Activated CD4-positive, CD25-positive, alpha-beta regulatory T cell (primary cell): ENCODE measurements around the gene GNL3.
A peak's percentile ranks its signal among the peaks of the same experiment; 100 is the strongest.
"Not testable (repeated sequence)": the region's sequence is repeated elsewhere in the genome, so short reads cannot be mapped to it uniquely, and the experiment has no call there.

Source experiments
- DNase-seq, 4 experiments: peaks; one replicate each; lab custom pipeline; 2025; lab: John Stamatoyannopoulos, UW

Gene GNL3, protein sequence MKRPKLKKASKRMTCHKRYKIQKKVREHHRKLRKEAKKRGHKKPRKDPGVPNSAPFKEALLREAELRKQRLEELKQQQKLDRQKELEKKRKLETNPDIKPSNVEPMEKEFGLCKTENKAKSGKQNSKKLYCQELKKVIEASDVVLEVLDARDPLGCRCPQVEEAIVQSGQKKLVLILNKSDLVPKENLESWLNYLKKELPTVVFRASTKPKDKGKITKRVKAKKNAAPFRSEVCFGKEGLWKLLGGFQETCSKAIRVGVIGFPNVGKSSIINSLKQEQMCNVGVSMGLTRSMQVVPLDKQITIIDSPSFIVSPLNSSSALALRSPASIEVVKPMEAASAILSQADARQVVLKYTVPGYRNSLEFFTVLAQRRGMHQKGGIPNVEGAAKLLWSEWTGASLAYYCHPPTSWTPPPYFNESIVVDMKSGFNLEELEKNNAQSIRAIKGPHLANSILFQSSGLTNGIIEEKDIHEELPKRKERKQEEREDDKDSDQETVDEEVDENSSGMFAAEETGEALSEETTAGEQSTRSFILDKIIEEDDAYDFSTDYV

GRCh38 chr3:52685709-52686691 is at the start of gene GNL3, which contains the start of gene PBRM1:
Gene GNL3, plus strand, starts transcription at chr3:52686032. Its CDS starts 61 bp downstream, at chr3:52686093.
Gene PBRM1, minus strand, starts transcription at chr3:52685913.
- DNase-seq: peak; percentile 82 to 88 (median 86)

- no peak for DNase-seq
Observed at GRCh38 chr3:52636673-52637072, 49.2 kb upstream of the GNL3 start.

GRCh38 chr3:52645549-52645948 is 40.3 kb upstream of the GNL3 start:
- no peak for DNase-seq

- DNase-seq: no peak
Observed at GRCh38 chr3:52649461-52650210, 36.2 kb upstream of the GNL3 start.

DNA sequence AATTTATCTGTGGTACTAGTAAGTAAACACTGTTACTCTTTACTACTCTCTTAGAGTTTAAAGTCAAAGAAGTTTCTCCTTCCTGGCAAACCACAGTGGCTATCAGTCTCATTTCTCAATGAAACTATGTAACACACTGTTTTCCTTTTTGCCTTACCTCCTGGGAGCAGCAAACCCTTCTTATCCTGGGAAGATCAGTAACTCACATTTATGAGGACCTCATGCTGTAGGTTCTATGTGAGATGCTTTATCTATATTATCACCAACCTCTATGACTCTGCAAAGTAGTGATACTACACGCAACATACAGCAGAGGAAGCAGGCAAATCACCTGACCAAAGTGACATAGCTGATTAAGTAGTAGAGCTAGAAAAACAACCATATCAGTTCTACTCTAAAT is 35.4 kb upstream of the GNL3 start:
- DNase-seq: no peak

GRCh38 chr3:52651592-52651991 is 34.2 kb upstream of the GNL3 start:
- DNase-seq: no peak

- DNase-seq: no peak
Observed at GRCh38 chr3:52655895-52656294, 29.9 kb upstream of the GNL3 start.

- DNase-seq: no peak
Observed at GRCh38 chr3:52660046-52660445, 25.8 kb upstream of the GNL3 start.

- no peak for DNase-seq
Observed at GRCh38 chr3:52663098-52663497, 22.7 kb upstream of the GNL3 start.

DNA sequence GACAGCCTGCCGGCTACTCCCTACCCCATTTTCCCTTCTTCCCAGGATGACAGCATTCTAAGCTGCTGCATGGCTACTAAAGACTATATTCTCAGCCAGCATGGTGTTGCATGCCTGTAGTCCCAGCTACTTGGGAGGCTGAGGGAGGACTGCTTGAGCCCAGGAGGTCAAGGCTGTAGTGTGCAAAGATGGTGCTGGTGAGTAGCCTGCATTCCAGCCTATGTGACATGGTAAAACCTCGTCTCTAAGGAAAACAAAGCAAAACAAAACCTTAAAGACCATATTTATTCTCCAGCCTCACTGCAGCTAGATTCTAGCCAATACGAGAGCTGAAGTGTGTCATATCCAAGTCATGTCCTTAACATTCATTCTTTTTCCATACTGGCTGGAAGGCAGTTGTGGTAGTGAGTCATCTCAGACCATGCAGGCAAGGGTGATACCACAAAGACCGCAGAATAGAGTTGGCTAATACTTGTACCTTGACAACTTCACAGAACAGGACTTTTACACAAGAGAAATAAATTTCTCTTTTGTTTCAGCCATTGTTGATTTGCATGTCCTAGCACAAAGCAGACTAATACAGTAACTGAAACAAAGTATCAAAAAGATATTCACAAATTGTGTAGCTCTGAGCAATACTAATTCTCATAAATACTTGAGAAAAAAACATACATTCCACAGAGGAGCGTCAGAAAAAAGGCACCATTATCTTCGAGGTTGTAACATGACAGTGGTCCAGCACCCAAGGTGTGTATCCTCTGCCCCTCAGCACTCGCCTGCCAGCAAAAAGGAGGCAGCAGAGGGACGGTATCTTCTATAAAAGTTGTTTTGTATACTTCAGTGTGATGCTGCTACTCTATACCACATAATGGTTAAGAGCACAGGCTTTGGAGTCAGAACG is 15.0 kb upstream of the GNL3 start:
- DNase-seq: no peak

DNA sequence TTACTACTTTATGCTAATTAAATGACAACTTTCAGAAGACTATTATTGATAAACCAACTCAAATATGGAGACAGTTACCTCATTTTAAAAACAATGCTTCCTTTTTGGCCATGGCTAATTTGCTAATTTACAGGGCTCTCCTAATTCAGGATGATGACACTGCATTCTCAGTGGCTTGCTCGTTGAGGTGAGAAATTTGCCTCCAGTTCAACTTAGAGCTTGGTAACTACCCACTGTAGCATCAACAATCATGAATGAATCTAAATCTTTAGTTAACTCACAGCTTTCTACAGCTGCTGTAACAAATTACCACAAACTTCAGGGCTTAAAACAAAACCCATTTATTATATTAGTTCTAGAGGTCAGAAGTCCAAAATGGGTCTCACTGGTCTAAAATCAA is 14.2 kb upstream of the GNL3 start:
- DNase-seq: no peak

DNA sequence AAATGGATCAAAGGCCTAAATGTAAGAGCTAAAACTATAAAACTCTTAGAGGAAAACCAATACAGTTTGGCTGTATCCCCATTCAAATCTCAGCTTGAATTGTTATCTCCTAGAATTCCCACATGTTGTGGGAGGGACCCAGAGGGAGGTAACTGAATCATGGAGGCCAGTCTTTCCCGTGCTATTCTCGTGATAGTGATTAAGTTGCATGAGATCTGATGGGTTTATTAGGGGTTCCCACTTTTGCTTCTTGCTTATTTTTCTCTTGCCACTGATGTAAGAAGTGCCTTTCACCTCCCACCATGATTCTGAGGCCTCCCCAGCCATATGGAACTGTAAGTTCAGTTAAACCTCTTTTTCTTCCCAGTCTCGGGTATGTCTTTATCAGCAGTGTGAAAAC is 9.6 kb upstream of the GNL3 start:
- not testable (repeated sequence) for DNase-seq

DNA sequence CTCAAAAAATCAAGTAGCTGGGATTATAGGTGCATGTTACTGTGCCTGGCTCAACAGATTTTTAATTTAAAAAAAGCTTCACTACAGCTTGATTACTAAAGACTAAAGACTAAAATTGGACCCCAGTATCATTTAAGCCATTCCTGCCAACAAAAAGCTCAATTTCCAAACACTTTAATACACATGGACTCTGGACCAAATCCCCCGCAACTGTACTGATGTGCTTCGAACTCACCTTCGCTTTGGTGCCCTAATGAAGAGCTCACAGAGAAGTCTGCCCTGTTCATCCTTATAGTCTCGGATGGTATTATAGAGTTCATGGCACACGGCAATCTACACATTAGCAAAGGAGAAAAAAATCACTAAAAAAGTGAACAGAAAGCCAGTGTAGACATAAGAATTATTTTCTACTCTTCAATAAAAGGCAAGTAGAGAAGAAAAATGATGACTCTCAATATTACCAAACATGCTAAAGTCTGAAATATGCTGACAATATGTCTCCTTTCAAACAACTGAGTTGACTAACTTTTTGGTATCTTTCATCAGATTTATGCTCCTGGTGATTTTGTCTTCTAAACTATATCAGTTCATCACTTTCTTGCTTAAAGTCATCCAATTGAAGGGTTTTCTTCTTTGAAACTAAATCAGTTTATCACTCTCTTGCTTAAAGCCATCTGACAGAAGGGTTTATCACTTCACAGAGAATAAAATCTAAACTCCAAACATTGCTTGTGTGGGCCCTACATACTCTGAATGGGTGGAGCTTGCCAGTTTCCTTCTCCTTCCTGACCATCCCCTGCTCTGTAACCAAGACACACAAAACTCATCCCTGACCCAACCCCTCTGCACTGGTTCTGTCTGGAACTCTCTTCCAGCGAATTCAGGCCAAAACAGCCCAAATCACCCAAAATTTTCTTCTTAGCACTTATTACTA is 7.3 kb upstream of the GNL3 start:
- no peak for DNase-seq

- DNase-seq: no peak
Observed at GRCh38 chr3:52679199-52679538, 6.7 kb upstream of the GNL3 start.

DNA sequence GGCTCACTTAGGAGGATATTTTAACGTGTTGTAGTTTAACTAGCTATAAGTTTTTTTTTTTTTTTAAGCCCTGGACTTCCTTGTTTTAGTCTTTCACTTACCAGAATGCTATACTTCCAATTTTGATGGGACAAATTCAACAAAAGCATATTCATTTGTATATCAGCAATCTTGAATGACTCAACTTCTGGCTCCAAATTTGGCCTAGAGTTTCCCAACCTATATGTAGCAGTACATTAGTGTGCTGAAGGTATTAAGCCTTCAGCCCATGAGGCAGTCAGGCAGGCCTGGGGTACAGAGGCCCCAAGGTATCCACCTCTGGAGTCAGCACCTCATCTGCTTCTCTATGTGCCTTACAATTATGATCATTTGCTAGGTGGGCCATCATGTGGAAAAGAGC is 6.0 kb upstream of the GNL3 start:
- DNase-seq: no peak

- DNase-seq: no peak
Observed at GRCh38 chr3:52681596-52681995, 4.2 kb upstream of the GNL3 start.

GRCh38 chr3:52682016-52682415 is 3.8 kb upstream of the GNL3 start:
- DNase-seq: no peak

DNA sequence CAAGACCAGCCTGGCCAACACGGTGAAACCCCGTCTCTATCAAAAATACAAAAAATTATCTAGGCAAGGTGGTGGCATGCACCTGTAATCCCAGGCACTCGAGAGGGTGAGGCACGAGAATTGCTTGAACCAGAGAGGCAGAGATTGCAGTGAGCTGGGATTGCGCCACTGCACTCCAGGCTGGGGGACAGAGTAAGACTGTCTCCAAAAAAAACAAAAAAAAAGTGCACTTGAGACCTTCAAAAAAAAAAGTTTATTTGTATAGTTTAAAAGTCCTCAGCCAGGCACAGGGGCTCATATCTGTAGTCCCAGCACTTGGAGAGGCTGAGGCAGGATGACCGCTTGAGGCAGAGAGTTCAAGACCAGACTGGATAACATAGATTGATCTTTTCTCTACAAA is 2.2 kb upstream of the GNL3 start:
- no peak for DNase-seq

DNA sequence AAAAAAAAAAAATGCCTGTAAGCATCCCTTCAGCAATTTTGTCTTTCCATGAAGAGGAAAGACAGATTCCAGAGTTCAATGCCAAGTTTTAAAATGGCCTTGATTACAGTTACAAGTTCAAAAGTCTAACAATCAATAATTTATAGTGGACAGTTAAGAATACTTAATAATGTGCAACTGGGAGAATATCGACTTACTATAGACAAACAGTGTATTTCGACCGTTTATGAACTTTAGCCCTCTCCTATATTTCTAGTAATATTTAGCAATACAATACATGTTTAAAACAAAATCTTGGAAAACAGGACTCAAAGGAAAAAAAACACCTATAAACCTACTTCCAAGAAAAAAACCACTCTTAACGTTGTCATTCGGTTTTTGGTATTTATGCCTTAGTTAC is 1.6 kb upstream of the GNL3 start:
- DNase-seq: no peak

GRCh38 chr3:52685285-52685708 is 535 bp upstream of the GNL3 start:
- peak; percentile 38 to 68 (median 47) for DNase-seq
